Trophoblast cell (in vitro differentiated cells and primary cell): Measurements from ENCODE around the gene CTNNA3.

Experiments
- DNase-seq, 2 donors: peaks; one replicate each; pipeline ENCODE4 v3.0.0-alpha.2; 2016
- H2AFZ ChIP-seq: 2 replicates; pipeline ENCODE4 v1.6.1; 2013; ENCODE audit warnings: low read length, moderate library complexity, mild to moderate bottlenecking; ENCODE audit not compliant: insufficient read depth, poor library complexity
- H2AK5ac ChIP-seq: 2 replicates; pipeline ENCODE4 v1.6.1; 2013; ENCODE audit warnings: mild to moderate bottlenecking, low read length
- H2BK120ac ChIP-seq: 2 replicates; pipeline ENCODE4 v1.6.1; 2013; ENCODE audit warnings: low read length, mild to moderate bottlenecking, moderate library complexity; ENCODE audit not compliant: insufficient read depth, poor library complexity
- H2BK12ac ChIP-seq: 2 replicates; pipeline ENCODE4 v1.6.1; 2013; ENCODE audit warnings: mild to moderate bottlenecking, low read length, moderate library complexity
- H2BK5ac ChIP-seq: 2 replicates; pipeline ENCODE4 v1.6.1; 2013; ENCODE audit warnings: low read length, low read depth, moderate library complexity, mild to moderate bottlenecking; ENCODE audit not compliant: poor library complexity
- H3K14ac ChIP-seq: 2 replicates; pipeline ENCODE4 v1.6.1; 2013; ENCODE audit warnings: mild to moderate bottlenecking, low read length
- H3K18ac ChIP-seq: 2 replicates; pipeline ENCODE4 v1.6.1; 2013; ENCODE audit warnings: mild to moderate bottlenecking, low read length
- H3K23ac ChIP-seq: 2 replicates; pipeline ENCODE4 v1.6.1; 2013; ENCODE audit warnings: low read length
- H3K27ac ChIP-seq: 2 replicates; pipeline ENCODE4 v1.5.1; 2013; ENCODE audit warnings: low read depth, mild to moderate bottlenecking, inconsistent platforms, low read length, moderate library complexity
- H3K27me3 ChIP-seq: 2 replicates; pipeline ENCODE4 v1.6.1; 2013; ENCODE audit warnings: inconsistent platforms, mild to moderate bottlenecking, low read length, moderate library complexity; ENCODE audit not compliant: insufficient read depth
- H3K36me3 ChIP-seq, 2 experiments: 1 replicate in 1 of 2; 2 replicates in 1 of 2; pipeline ENCODE4 v1.6.1; 2013; ENCODE audit warnings: low read length in 2 of 2, mild to moderate bottlenecking in 2 of 2, moderate library complexity in 1 of 2; ENCODE audit not compliant: insufficient read depth in 2 of 2, control insufficient read depth in 1 of 2
- H3K4ac ChIP-seq: 2 replicates; pipeline ENCODE4 v1.6.1; 2013; ENCODE audit warnings: low read depth, mild to moderate bottlenecking, low read length, moderate library complexity
- H3K4me1 ChIP-seq, 2 experiments: 1 replicate in 1 of 2; 2 replicates in 1 of 2; pipeline ENCODE4 v1.6.1; 2013; ENCODE audit warnings: low read length in 2 of 2, mild to moderate bottlenecking in 2 of 2, moderate library complexity in 1 of 2; ENCODE audit not compliant: insufficient read depth in 2 of 2, control insufficient read depth in 1 of 2
- H3K4me2 ChIP-seq: 2 replicates; pipeline ENCODE4 v1.6.1; 2013; ENCODE audit warnings: inconsistent platforms, mild to moderate bottlenecking, low read length, moderate library complexity
- H3K4me3 ChIP-seq: 2 replicates; pipeline ENCODE4 v1.5.1; 2013; ENCODE audit warnings: mild to moderate bottlenecking, low read depth, low read length, inconsistent platforms
- H3K79me1 ChIP-seq: one replicate; pipeline ENCODE4 v1.6.1; 2013; ENCODE audit warnings: low read length
- H3K79me2 ChIP-seq: 2 replicates; pipeline ENCODE4 v1.6.1; 2013; ENCODE audit warnings: low read length, mild to moderate bottlenecking; ENCODE audit not compliant: control insufficient read depth, insufficient read depth, poor library complexity
- H3K9ac ChIP-seq: 2 replicates; pipeline ENCODE4 v1.6.1; 2013; ENCODE audit warnings: mild to moderate bottlenecking, low read length
- H3K9me3 ChIP-seq: 2 replicates; pipeline ENCODE4 v1.6.1; 2013; ENCODE audit warnings: low read depth, mild to moderate bottlenecking, control low read depth, inconsistent platforms, low read length; ENCODE audit not compliant: insufficient read depth
- H4K12ac ChIP-seq: 2 replicates; pipeline ENCODE4 v1.6.1; 2013; ENCODE audit warnings: low read depth, mild to moderate bottlenecking, low read length, moderate library complexity
- H4K8ac ChIP-seq: 2 replicates; pipeline ENCODE4 v1.6.1; 2013; ENCODE audit warnings: low read depth, mild to moderate bottlenecking, low read length, moderate library complexity
- H4K91ac ChIP-seq: one replicate; pipeline ENCODE4 v1.6.1; 2013; ENCODE audit warnings: low read depth, mild to moderate bottlenecking, low read length, moderate library complexity
- WGBS: extraction: QIAGEN DNeasy Blood & Tissue Kit; methylation state at CpG from one replicate; pipeline ENCODE4 v1.1.7; 2013; ENCODE audit warnings: missing lambda C conversion rate; ENCODE audit not compliant: insufficient read length, insufficient coverage; ENCODE audit errors: extremely low coverage; 5-methylcytosine and 5-hydroxymethylcytosine counted together

CTNNA3 gene

GRCh38 chr10:67678335-67678974 lies 17.5 kb downstream of the CTNNA3 start:
- Histone ChIP-seq H3K27ac (no peak overlapping the region), H3K4me2 (no peak overlapping the region), H3K9me3 (no peaks in the 10 kb centered on the region), H3K36me3 (peaks cover 0 to 2% of the 10 kb centered on the region in 2 experiments), H3K79me2 (no peaks in the 10 kb centered on the region), H3K4me1 (peaks cover 0 to 2% of the 10 kb centered on the region in 2 experiments), H3K9ac (no peak overlapping the region), H2BK5ac (no peak overlapping the region), H2BK12ac (no peak overlapping the region), H3K23ac (no peak overlapping the region), H3K14ac (no peak overlapping the region), H3K4ac (no peak overlapping the region), H3K27me3 (no peaks in the 10 kb centered on the region), H2BK120ac (no peak overlapping the region), H4K91ac (no peak overlapping the region), H2AFZ (no peak overlapping the region), H3K18ac (no peak overlapping the region), H2AK5ac (no peak overlapping the region), H3K4me3 (no peak overlapping the region), H3K79me1 (no peaks in the 10 kb centered on the region), H4K12ac (no peak overlapping the region), H4K8ac (no peak overlapping the region)
- no peak for DNase-seq
- no CpG with 5 or more reads among the region's 1 CpG for WGBS

DNA sequence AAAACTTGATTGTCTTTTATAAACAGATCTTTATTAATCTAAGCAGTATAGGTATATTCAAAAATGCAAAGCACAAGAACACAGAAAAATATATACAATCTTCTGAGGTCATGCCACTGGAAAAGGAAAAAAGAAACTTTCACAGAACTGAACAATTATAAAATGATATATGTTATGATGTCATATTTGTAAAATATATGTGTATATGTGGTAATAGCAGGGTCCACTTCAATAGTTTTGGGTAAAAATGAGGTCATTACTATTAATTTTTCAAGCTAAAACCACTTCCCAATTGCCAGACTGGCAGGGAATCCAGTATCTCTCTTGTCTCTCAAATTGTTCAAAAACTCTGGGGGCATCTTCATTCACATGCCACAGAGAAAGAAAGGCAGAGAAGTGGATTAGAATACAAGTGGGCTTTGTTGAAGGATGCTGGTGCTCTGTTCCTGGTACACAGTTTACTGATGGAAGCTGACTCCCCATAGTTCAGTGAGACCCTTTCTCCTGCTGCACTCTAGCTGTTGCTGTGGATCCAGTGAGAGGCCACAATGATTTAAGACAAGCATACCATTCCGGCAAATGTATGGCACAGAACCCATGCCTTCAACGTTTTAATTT lies 19.7 kb downstream of the CTNNA3 start:
- no peaks in the 10 kb centered on the region for H3K27me3 ChIP-seq
- no peak overlapping the region for H3K14ac ChIP-seq
- DNase-seq: no peak
- no peak overlapping the region for H2BK5ac ChIP-seq
- H2BK12ac ChIP-seq: no peak overlapping the region
- H3K4ac ChIP-seq: no peak overlapping the region
- no peak overlapping the region for H3K9ac ChIP-seq
- peaks cover 0 to 2% of the 10 kb centered on the region in 2 experiments for H3K4me1 ChIP-seq
- no peaks in the 10 kb centered on the region for H3K9me3 ChIP-seq
- H4K91ac ChIP-seq: no peak overlapping the region
- H4K8ac ChIP-seq: no peak overlapping the region
- no peak overlapping the region for H3K27ac ChIP-seq
- no peaks in the 10 kb centered on the region for H3K79me2 ChIP-seq
- H3K4me3 ChIP-seq: no peak overlapping the region
- H4K12ac ChIP-seq: no peak overlapping the region
- H3K36me3 ChIP-seq: no peaks in the 10 kb centered on the region
- no peak overlapping the region for H3K18ac ChIP-seq
- H3K23ac ChIP-seq: no peak overlapping the region
- H3K79me1 ChIP-seq: no peaks in the 10 kb centered on the region
- H2AFZ ChIP-seq: no peak overlapping the region
- H3K4me2 ChIP-seq: no peak overlapping the region
- no CpG with 5 or more reads among the region's 2 CpGs for WGBS
- H2BK120ac ChIP-seq: no peak overlapping the region
- no peak overlapping the region for H2AK5ac ChIP-seq

DNA sequence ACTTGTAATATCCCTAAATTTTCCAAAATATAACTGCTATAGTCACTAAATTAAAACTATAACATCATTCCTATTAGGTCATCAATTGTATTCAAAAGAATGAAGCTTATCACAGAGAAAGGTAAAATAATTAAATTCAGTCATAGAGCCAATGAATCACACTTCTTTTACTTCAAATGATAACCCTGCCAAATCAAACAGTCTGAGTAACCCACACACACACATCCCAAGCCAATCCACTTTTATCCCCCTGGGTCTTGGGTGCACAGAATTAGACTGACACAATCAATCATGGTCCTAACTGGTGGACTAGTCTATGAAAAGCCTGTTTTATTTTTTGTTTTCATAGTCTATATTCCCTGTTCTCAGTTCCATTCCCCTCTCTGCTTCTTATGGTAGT lies 25.6 kb downstream of the CTNNA3 start:
- Histone ChIP-seq H2BK120ac (no peak overlapping the region), H2AK5ac (no peak overlapping the region), H2BK12ac (no peak overlapping the region), H2BK5ac (no peak overlapping the region), H3K18ac (no peak overlapping the region), H3K4me3 (no peak overlapping the region), H3K27ac (no peak overlapping the region), H3K4me1 (peaks cover 0 to 2% of the 10 kb centered on the region in 2 experiments), H3K23ac (no peak overlapping the region), H3K9ac (no peak overlapping the region), H4K91ac (no peak overlapping the region), H2AFZ (no peak overlapping the region), H4K12ac (no peak overlapping the region), H3K14ac (no peak overlapping the region), H3K27me3 (no peaks in the 10 kb centered on the region), H3K79me2 (no peaks in the 10 kb centered on the region), H3K4me2 (no peak overlapping the region), H3K9me3 (no peaks in the 10 kb centered on the region), H3K4ac (no peak overlapping the region), H3K36me3 (no peaks in the 10 kb centered on the region), H4K8ac (no peak overlapping the region), H3K79me1 (no peaks in the 10 kb centered on the region)
- DNase-seq: no peak

DNA sequence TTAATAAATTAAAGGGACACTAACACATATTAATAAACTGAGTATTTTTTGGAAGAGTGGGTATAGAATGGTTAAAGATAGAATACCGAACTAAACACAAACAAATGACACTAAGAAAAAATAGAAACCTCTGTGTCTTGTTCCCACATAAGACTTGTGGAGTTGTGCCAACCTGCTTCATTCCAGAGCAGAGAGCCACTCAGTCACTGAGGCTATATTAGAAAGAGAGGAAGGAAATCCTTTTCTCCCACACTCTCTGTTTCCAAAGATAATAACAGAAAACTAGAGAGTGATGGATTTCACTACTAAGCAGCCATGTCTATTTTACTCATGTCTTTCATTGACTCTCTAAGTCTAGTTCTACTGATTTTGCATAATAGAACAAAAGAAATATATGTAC lies 26.0 kb downstream of the CTNNA3 start:
- H3K9me3 ChIP-seq: no peaks in the 10 kb centered on the region
- no CpG with 5 or more reads among the region's 1 CpG for WGBS
- H3K79me1 ChIP-seq: no peaks in the 10 kb centered on the region
- H4K8ac ChIP-seq: no peak overlapping the region
- H3K4me1 ChIP-seq: peaks cover 0 to 2% of the 10 kb centered on the region in 2 experiments
- no peak overlapping the region for H2BK12ac ChIP-seq
- no peak overlapping the region for H3K23ac ChIP-seq
- H3K27me3 ChIP-seq: no peaks in the 10 kb centered on the region
- no peak overlapping the region for H4K91ac ChIP-seq
- no peak for DNase-seq
- no peak overlapping the region for H3K14ac ChIP-seq
- no peak overlapping the region for H3K18ac ChIP-seq
- H3K79me2 ChIP-seq: no peaks in the 10 kb centered on the region
- H4K12ac ChIP-seq: no peak overlapping the region
- H3K4ac ChIP-seq: no peak overlapping the region
- no peak overlapping the region for H3K4me3 ChIP-seq
- no peaks in the 10 kb centered on the region for H3K36me3 ChIP-seq
- no peak overlapping the region for H2AK5ac ChIP-seq
- no peak overlapping the region for H3K4me2 ChIP-seq
- no peak overlapping the region for H2BK120ac ChIP-seq
- no peak overlapping the region for H3K27ac ChIP-seq
- no peak overlapping the region for H2BK5ac ChIP-seq
- H3K9ac ChIP-seq: no peak overlapping the region
- no peak overlapping the region for H2AFZ ChIP-seq
